HEK293T (cell line): ENCODE results near the gene SLC25A13.

Experiments used
- ARNT ChIP-seq: fragments of 450-650 bp; IDR thresholded peaks from 2 replicates; pipeline ENCODE4 v1.6.1; 2017; ENCODE audit warnings: mild to moderate bottlenecking
- BHLHE40 ChIP-seq: fragments of 450-650 bp; IDR thresholded peaks from 2 replicates; pipeline ENCODE4 v1.6.1; 2016; ENCODE audit warnings: mild to moderate bottlenecking, moderate library complexity, borderline replicate concordance
- CTBP1 ChIP-seq: fragments of 450-650 bp; IDR thresholded peaks from 2 replicates; pipeline ENCODE4 v1.6.1; 2016; ENCODE audit warnings: borderline replicate concordance
- ELF4 ChIP-seq: fragments of 450-650 bp; IDR thresholded peaks from 2 replicates; pipeline ENCODE4 v1.6.1; 2017; ENCODE audit warnings: antibody characterized with exemption
- FOXA1 ChIP-seq: fragments of 450-650 bp; IDR thresholded peaks from 2 replicates; pipeline ENCODE4 v1.6.1; 2016; ENCODE audit warnings: mild to moderate bottlenecking
- FOXK2 ChIP-seq: fragments of 450-650 bp; IDR thresholded peaks from 2 replicates; pipeline ENCODE4 v1.6.1; 2016; ENCODE audit warnings: mild to moderate bottlenecking
- FOXM1 ChIP-seq: fragments of 450-650 bp; IDR thresholded peaks from 2 replicates; pipeline ENCODE4 v1.6.1; 2017; ENCODE audit warnings: mild to moderate bottlenecking, borderline replicate concordance
- HDGF ChIP-seq: fragments of 450-650 bp; IDR thresholded peaks from 2 replicates; pipeline ENCODE4 v1.6.1; 2017; ENCODE audit warnings: antibody characterized with exemption, borderline replicate concordance
- L3MBTL2 ChIP-seq: fragments of 450-650 bp; conservative IDR thresholded peaks from 2 replicates; pipeline ENCODE4 v1.6.1; 2016; ENCODE audit warnings: mild to moderate bottlenecking
- SP1 ChIP-seq: fragments of 450-650 bp; IDR thresholded peaks from 2 replicates; pipeline ENCODE4 v1.6.1; 2017
- SUZ12 ChIP-seq: fragments of 450-650 bp; IDR thresholded peaks from 2 replicates; pipeline ENCODE4 v1.6.1; 2016; ENCODE audit warnings: mild to moderate bottlenecking
- TARDBP ChIP-seq: fragments of 450-650 bp; IDR thresholded peaks from 2 replicates; pipeline ENCODE4 v1.6.1; 2016
- ZNF384 ChIP-seq: fragments of 450-650 bp; IDR thresholded peaks from 2 replicates; pipeline ENCODE4 v1.6.1; 2016
- TF ChIP-seq, protein P1 (sequence below): fragments of 450-650 bp; IDR thresholded peaks from 2 replicates; pipeline ENCODE4 v1.6.1; 2016

DNA sequence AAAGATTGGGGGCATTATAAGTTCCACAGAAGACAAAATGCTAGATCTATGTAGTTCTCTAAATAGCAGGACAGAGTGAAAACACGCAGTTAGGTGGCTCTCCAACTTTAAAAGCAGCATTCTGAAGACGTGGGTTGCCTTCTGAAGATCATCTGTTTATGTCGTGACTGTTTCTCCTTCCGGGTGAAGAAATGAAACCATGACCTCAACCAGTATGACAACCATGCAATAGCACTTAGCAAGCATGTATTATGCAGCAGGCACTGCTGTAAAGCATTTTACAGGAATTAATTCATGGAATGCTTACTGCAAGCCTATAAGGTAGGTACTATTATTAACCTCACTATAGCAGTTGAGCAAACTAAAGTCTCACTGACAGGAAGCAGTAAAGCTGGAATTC is 125.2 kb downstream of the SLC25A13 start:
- TF ChIP-seq CTBP1: no peak
- no peak for TF ChIP-seq FOXM1
- no peak for TF ChIP-seq FOXA1
- no peak for TF ChIP-seq SP1
- no peak for TF ChIP-seq TARDBP
- TF ChIP-seq SUZ12: no peak
- TF ChIP-seq HDGF: no peak
- TF ChIP-seq BHLHE40: no peak
- TF ChIP-seq, protein P1, sequence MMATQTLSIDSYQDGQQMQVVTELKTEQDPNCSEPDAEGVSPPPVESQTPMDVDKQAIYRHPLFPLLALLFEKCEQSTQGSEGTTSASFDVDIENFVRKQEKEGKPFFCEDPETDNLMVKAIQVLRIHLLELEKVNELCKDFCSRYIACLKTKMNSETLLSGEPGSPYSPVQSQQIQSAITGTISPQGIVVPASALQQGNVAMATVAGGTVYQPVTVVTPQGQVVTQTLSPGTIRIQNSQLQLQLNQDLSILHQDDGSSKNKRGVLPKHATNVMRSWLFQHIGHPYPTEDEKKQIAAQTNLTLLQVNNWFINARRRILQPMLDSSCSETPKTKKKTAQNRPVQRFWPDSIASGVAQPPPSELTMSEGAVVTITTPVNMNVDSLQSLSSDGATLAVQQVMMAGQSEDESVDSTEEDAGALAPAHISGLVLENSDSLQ: no peak
- TF ChIP-seq ELF4: no peak
- no peak for TF ChIP-seq FOXK2
- TF ChIP-seq ARNT: no peak
- no peak for TF ChIP-seq L3MBTL2
- TF ChIP-seq ZNF384: no peak
